Prostate gland (tissue), 2 donors: ENCODE measurements around the gene RPP38. TPM values are rescaled to one million over a fixed set of nuclear protein-coding genes. Genes with fewer than 3 reads are reported as not detected.

ENCODE experiments used
- DNase-seq: peaks from one replicate; pipeline ENCODE4 v3.0.0-alpha.2; 2019; ENCODE audit warnings: low spot score
- H3K27ac ChIP-seq, 2 donors: fragments of 200-600 bp; sonication (generic); 2 replicates each; pipeline ENCODE4 v1.5.1; 2017 to 2019
- H3K27me3 ChIP-seq: fragments of 200-600 bp; sonication (generic); replicated peaks from 2 replicates; pipeline ENCODE4 v1.5.1; 2019; ENCODE audit not compliant: insufficient read depth
- H3K36me3 ChIP-seq, 2 donors: fragments of 200-600 bp; sonication (generic); 1 replicate in 1 of 2; 2 replicates in 1 of 2; pipeline versions ENCODE4 v1.5.1 to v1.8.1; 2017 to 2019
- H3K4me1 ChIP-seq: fragments of 200-600 bp; sonication (generic); replicated peaks from 2 replicates; pipeline ENCODE4 v1.5.1; 2019
- H3K4me3 ChIP-seq, 2 donors: fragments of 200-600 bp; sonication (generic); 2 replicates each; pipeline ENCODE4 v1.5.1; 2017 to 2019
- H3K9me3 ChIP-seq: fragments of 200-600 bp; sonication (generic); 2 replicates; pipeline ENCODE4 v1.5.1; 2017
- POLR2A ChIP-seq: fragments of 450-650 bp; IDR thresholded peaks from one replicate; pipeline ENCODE4 v1.6.1; 2016; ENCODE audit warnings: antibody characterized with exemption, mild to moderate bottlenecking
- POLR2AphosphoS5 ChIP-seq: sonication (generic); formaldehyde crosslinking; IDR thresholded peaks from one replicate; pipeline ENCODE4 v1.6.1; 2017; ENCODE audit warnings: antibody characterized with exemption
- WGBS: methylation state at CpG from one replicate; pipeline ENCODE4 v1.1.5; 2018; 5-methylcytosine and 5-hydroxymethylcytosine counted together
- intact Hi-C: fragments of 100-400 bp; cut with DNase I; formaldehyde crosslinking; loops from one replicate; pipeline ENCODE4 v1.14.2; 2022
- total RNA-seq, 2 donors: library from RNA; depleted of rRNA; stranded (reverse); fragments of >200 nt; gene quantifications; one replicate each; pipeline ENCODE4 v1.1.0, GENCODE V29; 2016
- TF ChIP-seq, protein P1 (sequence below), 4 experiments: fragments of 200-600 bp in 2 of 4; fragments of 450-650 bp in 2 of 4; sonication (generic) in 2 of 4; IDR thresholded peaks; 1 replicate in 3 of 4; 2 replicates in 1 of 4; pipeline ENCODE4 v1.5.1; 2016 to 2019; ENCODE audit warnings: antibody characterized with exemption in 4 of 4, mild to moderate bottlenecking in 2 of 4, moderate library complexity in 2 of 4

The RPP38 gene, protein sequence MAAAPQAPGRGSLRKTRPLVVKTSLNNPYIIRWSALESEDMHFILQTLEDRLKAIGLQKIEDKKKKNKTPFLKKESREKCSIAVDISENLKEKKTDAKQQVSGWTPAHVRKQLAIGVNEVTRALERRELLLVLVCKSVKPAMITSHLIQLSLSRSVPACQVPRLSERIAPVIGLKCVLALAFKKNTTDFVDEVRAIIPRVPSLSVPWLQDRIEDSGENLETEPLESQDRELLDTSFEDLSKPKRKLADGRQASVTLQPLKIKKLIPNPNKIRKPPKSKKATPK
- 10 to 100 TPM; 17.5 to 20.9 TPM for total RNA-seq

GRCh38 chr10:15097011-15097812, at the start of gene RPP38:
Gene RPP38, plus strand, starts transcription at chr10:15097355. Its CDS starts 5,960 bp downstream, at chr10:15103315.
- no peaks in the 10 kb centered on the region for H3K36me3 ChIP-seq
- TF ChIP-seq POLR2A (peak; percentile 59), POLR2AphosphoS5 (peak; percentile 84)
- TF ChIP-seq, protein P1, sequence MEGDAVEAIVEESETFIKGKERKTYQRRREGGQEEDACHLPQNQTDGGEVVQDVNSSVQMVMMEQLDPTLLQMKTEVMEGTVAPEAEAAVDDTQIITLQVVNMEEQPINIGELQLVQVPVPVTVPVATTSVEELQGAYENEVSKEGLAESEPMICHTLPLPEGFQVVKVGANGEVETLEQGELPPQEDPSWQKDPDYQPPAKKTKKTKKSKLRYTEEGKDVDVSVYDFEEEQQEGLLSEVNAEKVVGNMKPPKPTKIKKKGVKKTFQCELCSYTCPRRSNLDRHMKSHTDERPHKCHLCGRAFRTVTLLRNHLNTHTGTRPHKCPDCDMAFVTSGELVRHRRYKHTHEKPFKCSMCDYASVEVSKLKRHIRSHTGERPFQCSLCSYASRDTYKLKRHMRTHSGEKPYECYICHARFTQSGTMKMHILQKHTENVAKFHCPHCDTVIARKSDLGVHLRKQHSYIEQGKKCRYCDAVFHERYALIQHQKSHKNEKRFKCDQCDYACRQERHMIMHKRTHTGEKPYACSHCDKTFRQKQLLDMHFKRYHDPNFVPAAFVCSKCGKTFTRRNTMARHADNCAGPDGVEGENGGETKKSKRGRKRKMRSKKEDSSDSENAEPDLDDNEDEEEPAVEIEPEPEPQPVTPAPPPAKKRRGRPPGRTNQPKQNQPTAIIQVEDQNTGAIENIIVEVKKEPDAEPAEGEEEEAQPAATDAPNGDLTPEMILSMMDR (IDR thresholded peaks at IDR 0.05) = peak in 1 of 4 experiments; percentile 17
- peak within 1 kb of the TSS; percentile 85 to 86 for H3K4me3 ChIP-seq
- intact Hi-C loops = loop anchor here (5.0 to 10.0 kb wide), 2 partner anchors 140 to 262 kb away; partner anchors contain the start of genes CDNF, HSPA14, MEIG1 and MSANTD7
- no peaks in the 10 kb centered on the region for H3K4me1 ChIP-seq
- peak; percentile 94 for DNase-seq
- peak within 1 kb of the TSS; percentile 90 to 92 for H3K27ac ChIP-seq
- no peaks in the 10 kb centered on the region for H3K9me3 ChIP-seq
- no peaks in the 10 kb centered on the region for H3K27me3 ChIP-seq
- 0% methylated on average over 72 of the region's 84 CpGs for WGBS

GRCh38 chr10:15049533-15049932, 47.6 kb upstream of the RPP38 start:
- Histone ChIP-seq H3K27me3 (no peaks in the 10 kb centered on the region), H3K27ac (no peak overlapping the region), H3K4me1 (no peaks in the 10 kb centered on the region), H3K4me3 (no peak overlapping the region), H3K36me3 (no peaks in the 10 kb centered on the region), H3K9me3 (no peaks in the 10 kb centered on the region)
- no peak for TF ChIP-seq POLR2A
- no peak for TF ChIP-seq POLR2AphosphoS5
- TF ChIP-seq, protein P1 (IDR thresholded peaks at IDR 0.05) = no peak
- DNase-seq = no peak
- intact Hi-C loops = no loop called here

DNA sequence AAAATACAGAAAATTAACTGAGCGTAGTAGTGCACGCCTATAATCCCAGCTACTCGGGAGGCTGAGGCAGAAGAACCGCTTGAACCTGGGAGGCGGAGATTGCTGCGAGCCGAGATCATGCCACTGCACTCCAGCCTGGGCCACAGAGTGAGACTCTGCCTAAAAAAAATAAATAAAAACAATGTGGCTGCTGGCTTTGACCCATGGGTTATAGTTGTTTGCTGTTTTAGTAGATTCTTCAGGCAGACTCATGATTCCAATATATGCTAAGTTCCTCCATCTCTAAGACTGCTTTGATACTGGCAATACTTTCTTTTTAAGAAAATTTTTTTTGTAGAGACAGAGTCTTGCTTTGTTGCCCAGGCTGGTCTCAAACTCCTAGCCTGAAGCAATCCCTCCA, 45.0 kb upstream of the RPP38 start:
- H3K27ac ChIP-seq = no peak overlapping the region
- intact Hi-C loops = no loop called here
- no peak overlapping the region for H3K4me3 ChIP-seq
- no peaks in the 10 kb centered on the region for H3K9me3 ChIP-seq
- H3K27me3 ChIP-seq = no peaks in the 10 kb centered on the region
- no peaks in the 10 kb centered on the region for H3K4me1 ChIP-seq
- no peak for DNase-seq
- WGBS = 90% methylated on average over 7 of the region's 7 CpGs
- no peak for TF ChIP-seq POLR2AphosphoS5
- TF ChIP-seq, protein P1 (IDR thresholded peaks at IDR 0.05) = no peak
- no peak for TF ChIP-seq POLR2A
- no peaks in the 10 kb centered on the region for H3K36me3 ChIP-seq

- intact Hi-C loops = no loop called here
- no peak for TF ChIP-seq POLR2AphosphoS5
- TF ChIP-seq POLR2A = no peak
- no peak overlapping the region for H3K27ac ChIP-seq
- H3K4me1 ChIP-seq = no peaks in the 10 kb centered on the region
- 95% methylated on average over 3 of the region's 3 CpGs for WGBS
- no peak for DNase-seq
- H3K9me3 ChIP-seq = no peaks in the 10 kb centered on the region
- no peak overlapping the region for H3K4me3 ChIP-seq
- no peaks in the 10 kb centered on the region for H3K27me3 ChIP-seq
- no peaks in the 10 kb centered on the region for H3K36me3 ChIP-seq
These were observed 44.1 kb upstream of the RPP38 start for GRCh38 chr10:15053061-15053460.

- intact Hi-C loops = no loop called here
- Histone ChIP-seq H3K4me1 (no peaks in the 10 kb centered on the region), H3K27me3 (no peaks in the 10 kb centered on the region), H3K27ac (no peak overlapping the region), H3K36me3 (no peaks in the 10 kb centered on the region), H3K9me3 (no peaks in the 10 kb centered on the region), H3K4me3 (no peak overlapping the region)
- 29% methylated on average over 1 of the region's 1 CpG for WGBS
- TF ChIP-seq POLR2A = no peak
- no peak for TF ChIP-seq POLR2AphosphoS5
- TF ChIP-seq, protein P1 (IDR thresholded peaks at IDR 0.05) = no peak
- DNase-seq = no peak
These were observed 38.5 kb upstream of the RPP38 start for GRCh38 chr10:15058689-15059088.
